Chondrocyte (in vitro differentiated cells): Measurements from ENCODE around the gene ANKRD1. TPM values are rescaled to one million over a fixed set of nuclear protein-coding genes. Genes with fewer than 3 reads are reported as not detected.
A peak's percentile ranks its signal among the peaks of the same experiment; 100 is the strongest.
"Not testable (repeated sequence)": the region's sequence is repeated elsewhere in the genome, so short reads cannot be mapped to it uniquely, and the experiment has no call there.

ENCODE experiments used
- DNase-seq: peaks from one replicate; pipeline ENCODE4 v3.0.0; 2021; ENCODE audit warnings: mixed read lengths, low spot score
- H3K27ac Mint-ChIP-seq: one replicate; pipeline ENCODE4 v1.8.0; 2021; ENCODE audit warnings: mild to moderate bottlenecking, moderate library complexity, mixed read lengths; ENCODE audit not compliant: unreplicated experiment
- H3K27me3 Mint-ChIP-seq: 2 replicates; pipeline ENCODE4 v1.8.0; 2021; ENCODE audit warnings: low read depth, mixed read lengths
- H3K36me3 Mint-ChIP-seq: 2 replicates; pipeline ENCODE4 v1.8.0; 2021; ENCODE audit warnings: low read depth, mixed read lengths
- H3K4me1 Mint-ChIP-seq: 2 replicates; pipeline ENCODE4 v1.8.0; 2021; ENCODE audit warnings: low read depth, mild to moderate bottlenecking, mixed read lengths
- H3K4me3 Mint-ChIP-seq: one replicate; pipeline ENCODE4 v1.8.0; 2021; ENCODE audit warnings: mild to moderate bottlenecking, moderate library complexity, mixed read lengths; ENCODE audit not compliant: unreplicated experiment
- H3K9me3 Mint-ChIP-seq: 2 replicates; pipeline ENCODE4 v1.8.0; 2021; ENCODE audit warnings: low read depth, mixed read lengths
- CTCF ChIP-seq: fragments of 200-600 bp; sonication (generic); IDR thresholded peaks from 2 replicates; pipeline ENCODE4 v1.5.0; 2021; ENCODE audit warnings: antibody characterized with exemption, mild to moderate bottlenecking, moderate library complexity
- total RNA-seq: library from RNA; stranded (reverse); gene quantifications from 3 replicates; pipeline ENCODE4 v1.2.1, GENCODE V29; 2021

ANKRD1 gene
- total RNA-seq, 1 donor from 2014 or later: 261 TPM

- peaks cover 14% of the 10 kb centered on the region for H3K4me1 Mint-ChIP-seq
- peak overlapping the region; percentile 12 for H3K27ac Mint-ChIP-seq
- H3K4me3 Mint-ChIP-seq, DNase-seq, H3K9me3 Mint-ChIP-seq, H3K27me3 Mint-ChIP-seq: not testable (repeated sequence)
- H3K36me3 Mint-ChIP-seq: peaks cover 12% of the 10 kb centered on the region
- TF ChIP-seq CTCF: peak; percentile 92
These were observed 40.7 kb downstream of the ANKRD1 start for GRCh38 chr10:90880059-90880719.

DNA sequence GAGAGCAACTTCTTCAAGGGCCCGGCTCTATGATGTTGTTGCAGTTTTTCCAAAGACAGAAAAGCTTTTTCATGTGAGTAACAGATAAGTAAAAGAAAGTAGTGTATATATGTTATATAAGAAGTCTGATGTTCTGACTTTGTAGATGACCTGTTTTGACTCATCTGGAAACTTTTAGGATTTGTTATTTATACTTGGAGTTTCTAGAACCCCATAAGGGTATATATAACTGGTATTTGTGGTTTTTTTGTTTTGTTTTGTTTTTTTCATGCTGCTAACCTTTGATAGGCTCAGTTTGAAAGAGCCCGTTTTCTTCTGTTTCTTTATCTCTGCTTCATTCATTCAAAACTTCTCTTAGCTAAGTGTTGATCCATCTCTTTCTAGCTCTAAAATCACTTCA, 41.8 kb downstream of the ANKRD1 start:
- TF ChIP-seq CTCF: no peak
- Mint-ChIP-seq H3K4me1 (peaks cover 3% of the 10 kb centered on the region), H3K27ac (no peak overlapping the region), H3K27me3 (no peaks in the 10 kb centered on the region), H3K9me3 (no peaks in the 10 kb centered on the region), H3K36me3 (peaks cover 12% of the 10 kb centered on the region), H3K4me3 (no peak overlapping the region)
- DNase-seq: no peak

- H3K27ac Mint-ChIP-seq: peak overlapping the region; percentile 94
- H3K4me1 Mint-ChIP-seq: peaks cover 27% of the 10 kb centered on the region
- no peak for DNase-seq
- TF ChIP-seq CTCF: no peak
- peak overlapping the region; percentile 97 for H3K4me3 Mint-ChIP-seq
- peaks cover 13% of the 10 kb centered on the region for H3K9me3 Mint-ChIP-seq
- peaks cover 12% of the 10 kb centered on the region for H3K36me3 Mint-ChIP-seq
- peaks cover 24% of the 10 kb centered on the region for H3K27me3 Mint-ChIP-seq
These were observed 48.3 kb downstream of the ANKRD1 start for GRCh38 chr10:90872648-90873020.

- H3K4me1 Mint-ChIP-seq: peaks cover 27% of the 10 kb centered on the region
- peaks cover 30% of the 10 kb centered on the region for H3K27me3 Mint-ChIP-seq
- peak within 1 kb of the TSS; percentile 97 for H3K4me3 Mint-ChIP-seq
- H3K9me3 Mint-ChIP-seq: peaks cover 13% of the 10 kb centered on the region
- no peak for TF ChIP-seq CTCF
- H3K27ac Mint-ChIP-seq: peak within 1 kb of the TSS; percentile 94
- DNase-seq: peak; percentile 92
- peaks cover 11% of the 10 kb centered on the region for H3K36me3 Mint-ChIP-seq
These were observed 48.9 kb downstream of the ANKRD1 start, which contains the start of gene RPP30 for GRCh38 chr10:90871766-90872647. Gene RPP30 (plus strand): TSS chr10:90871974. CDS start chr10:90871987, 13 bp downstream.

- Mint-ChIP-seq H3K27me3 (peaks cover 33% of the 10 kb centered on the region), H3K36me3 (peaks cover 8% of the 10 kb centered on the region), H3K9me3 (peaks cover 13% of the 10 kb centered on the region), H3K4me3 (peak overlapping the region; percentile 97), H3K4me1 (peaks cover 27% of the 10 kb centered on the region), H3K27ac (peak overlapping the region; percentile 94)
- no peak for DNase-seq
- TF ChIP-seq CTCF: peak; percentile 82
These were observed 49.6 kb downstream of the ANKRD1 start for GRCh38 chr10:90871279-90871765.
